ENCODE measurements around the gene NUDT9. TPM values are rescaled to one million over a fixed set of nuclear protein-coding genes. Genes with fewer than 3 reads are reported as not detected.

The NUDT9 gene
- total RNA-seq (2022; extraction: Qiagen RNA extraction; ENCODE audit: low read depth) = 23.0 to 30.2 TPM (median 24.8 TPM) in 5 replicates

GRCh38 chr4:87422104-87423052 is at the start of gene NUDT9:
Gene NUDT9 (plus strand): TSS chr4:87422573. CDS start chr4:87422906, 333 bp downstream.

GRCh38 chr4:87390891-87391575 is 31.3 kb upstream of the NUDT9 start, which contains the start of gene HSD17B11:
Gene HSD17B11 (minus strand): TSS chr4:87391188. CDS start chr4:87391070, 118 bp downstream.

Other genes starting within 250 kb of the NUDT9 start
- gene KLHL8, start 202.0 kb upstream of the NUDT9 start, total RNA-seq (2022; extraction: Qiagen RNA extraction; ENCODE audit: low read depth) = 5.2 to 7.0 TPM (median 6.3 TPM) in 5 replicates
- 0.05 to 0.07 TPM (median 0.05 TPM) in 3 of 5 replicates, not detected in the others for gene HSD17B13, start 99.7 kb upstream of the NUDT9 start, total RNA-seq (2022; extraction: Qiagen RNA extraction; ENCODE audit: low read depth)
- 40.3 to 58.9 TPM (median 48.2 TPM) in 5 replicates for gene HSD17B11, start 31.4 kb upstream of the NUDT9 start, total RNA-seq (2022; extraction: Qiagen RNA extraction; ENCODE audit: low read depth)
- not detected in 5 replicates for gene SPARCL1, start 106.8 kb downstream of the NUDT9 start, total RNA-seq (2022; extraction: Qiagen RNA extraction; ENCODE audit: low read depth)
- not detected in 5 replicates for gene DSPP, start 186.0 kb downstream of the NUDT9 start, total RNA-seq (2022; extraction: Qiagen RNA extraction; ENCODE audit: low read depth)
- gene DMP1, start 227.7 kb downstream of the NUDT9 start, total RNA-seq (2022; extraction: Qiagen RNA extraction; ENCODE audit: low read depth) = 0.03 TPM in 1 of 5 replicates, not detected in the others

Data from A549 treated with DMSO at 1 μM for 4 hours (cell line).